ENCODE results near the gene MYO1A. TPM values are rescaled to one million over a fixed set of nuclear protein-coding genes. Genes with fewer than 3 reads are reported as not detected.
A peak's percentile ranks its signal among the peaks of the same experiment; 100 is the strongest.

MYO1A gene
- total and polyA plus RNA-seq, 2 donors (not counting 1 experiment from before 2014, with no cell fraction given): 0.55 to 1.3 TPM

DNA sequence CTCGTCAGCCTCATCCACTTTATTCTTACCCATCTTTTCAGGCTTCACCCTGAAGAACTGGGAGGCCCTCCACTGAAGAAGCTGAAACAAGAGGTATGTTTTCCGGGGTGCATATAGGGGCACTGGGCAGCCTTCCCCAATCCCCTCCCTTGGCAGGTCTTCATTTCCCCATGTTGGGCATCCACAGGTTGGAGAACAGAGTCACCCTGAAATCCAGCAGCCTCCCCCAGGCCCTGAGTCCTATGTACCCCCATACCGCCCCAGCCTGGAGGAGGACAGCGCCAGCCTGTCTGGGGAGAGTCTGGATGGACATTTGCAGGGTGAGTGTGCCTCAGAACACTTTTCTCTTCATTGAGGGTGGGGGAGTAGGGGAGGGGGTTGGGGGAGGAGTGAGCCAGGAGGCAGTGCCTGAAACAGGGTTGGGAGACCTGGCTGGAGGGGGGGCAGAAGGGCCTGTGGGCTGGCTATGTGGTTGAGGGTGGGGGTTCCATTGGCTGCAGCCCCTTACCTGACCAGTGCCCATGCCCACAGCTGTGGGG lies 43.0 kb upstream of the MYO1A start:
- H3K27ac ChIP-seq (ENCODE audit: low read length in 2 of 2): peak overlapping the region; percentile 73 to 82
- no peak overlapping the region for H3K4me3 ChIP-seq (ENCODE audit: control extremely low read depth in 1 of 5, extremely low read depth in 1 of 5, insufficient read depth in 1 of 5, low read depth in 2 of 5, low read length in 4 of 5)
- Mint-ChIP-seq H3K9me3 (ENCODE audit: insufficient read depth) (no peaks in the 10 kb centered on the region), H3K4me3 (peak overlapping the region; percentile 82), H3K27ac (peak overlapping the region; percentile 95), H3K27me3 (no peaks in the 10 kb centered on the region), H3K4me1 (peaks cover 65% of the 10 kb centered on the region)
- peak overlapping the region; percentile 82 for H3K4me2 ChIP-seq (replicated peaks; ENCODE audit: low read depth, low read length, poor library complexity, severe bottlenecking)
- POLR2A ChIA-PET: interaction anchor here (0.6 to 3.6 kb wide), 8 partner anchors 15 to 341 kb away, joined by 3 to 56 read pairs (median 8); partner anchors contain the start of gene STAT6
- TF ChIP-seq, protein P1, sequence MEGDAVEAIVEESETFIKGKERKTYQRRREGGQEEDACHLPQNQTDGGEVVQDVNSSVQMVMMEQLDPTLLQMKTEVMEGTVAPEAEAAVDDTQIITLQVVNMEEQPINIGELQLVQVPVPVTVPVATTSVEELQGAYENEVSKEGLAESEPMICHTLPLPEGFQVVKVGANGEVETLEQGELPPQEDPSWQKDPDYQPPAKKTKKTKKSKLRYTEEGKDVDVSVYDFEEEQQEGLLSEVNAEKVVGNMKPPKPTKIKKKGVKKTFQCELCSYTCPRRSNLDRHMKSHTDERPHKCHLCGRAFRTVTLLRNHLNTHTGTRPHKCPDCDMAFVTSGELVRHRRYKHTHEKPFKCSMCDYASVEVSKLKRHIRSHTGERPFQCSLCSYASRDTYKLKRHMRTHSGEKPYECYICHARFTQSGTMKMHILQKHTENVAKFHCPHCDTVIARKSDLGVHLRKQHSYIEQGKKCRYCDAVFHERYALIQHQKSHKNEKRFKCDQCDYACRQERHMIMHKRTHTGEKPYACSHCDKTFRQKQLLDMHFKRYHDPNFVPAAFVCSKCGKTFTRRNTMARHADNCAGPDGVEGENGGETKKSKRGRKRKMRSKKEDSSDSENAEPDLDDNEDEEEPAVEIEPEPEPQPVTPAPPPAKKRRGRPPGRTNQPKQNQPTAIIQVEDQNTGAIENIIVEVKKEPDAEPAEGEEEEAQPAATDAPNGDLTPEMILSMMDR (IDR thresholded peaks at IDR 0.05): no peak
- TF ChIP-seq EZH2 (IDR thresholded peaks at IDR 0.05; ENCODE audit: borderline replicate concordance, insufficient read depth, low read depth, low read length, poor library complexity, severe bottlenecking): no peak
- no peaks in the 10 kb centered on the region for H3K27me3 ChIP-seq (replicated peaks in 1 of 4; ENCODE audit: control extremely low read depth in 1 of 4, control insufficient read depth in 3 of 4, insufficient read depth in 4 of 4, low read length in 3 of 4)
- intact Hi-C loops (cut with micrococcal nuclease): loop anchor here (1.0 to 2.0 kb wide), 3 partner anchors 14 to 24 kb away; partner anchors contain the start of gene NEMP1
- no peak overlapping the region for H3K9ac ChIP-seq (ENCODE audit: low read length)
- H3K9me3 ChIP-seq (ENCODE audit: control extremely low read depth in 1 of 3, control insufficient read depth in 2 of 3, insufficient read depth in 1 of 3, low read length in 2 of 3): no peaks in the 10 kb centered on the region
- CTCF ChIA-PET: interaction anchor here (0.5 to 18.5 kb wide), 8 partner anchors 13 to 1046 kb away, joined by 3 to 406 read pairs (median 5); partner anchors contain the start of genes NEMP1 and STAT6
- H3K36me3 ChIP-seq (replicated peaks in 1 of 2; ENCODE audit: control extremely low read depth in 1 of 2, control insufficient read depth in 1 of 2, extremely low read depth in 1 of 2, insufficient read depth in 2 of 2, low read length in 1 of 2): peaks cover 0 to 41% of the 10 kb centered on the region in 2 experiments
- no peak for ATAC-seq (ENCODE audit: low read depth)
- DNase-seq: peak; percentile 19
- H4K20me1 ChIP-seq (ENCODE audit: control insufficient read depth, insufficient read depth, low read length, poor library complexity, severe bottlenecking): peaks cover 21% of the 10 kb centered on the region
- H3K4me1 ChIP-seq (ENCODE audit: control insufficient read depth in 2 of 2, insufficient read depth in 2 of 2, low read length in 2 of 2): peaks cover 22 to 40% of the 10 kb centered on the region in 2 donors
- H3K79me2 ChIP-seq (ENCODE audit: control insufficient read depth, insufficient read depth, low read length): peaks cover 16% of the 10 kb centered on the region
- WGBS (ENCODE audit: insufficient coverage): 100% methylated on average over 4 of the region's 4 CpGs
- H2AFZ ChIP-seq (ENCODE audit: insufficient read depth, low read depth, low read length, poor library complexity, severe bottlenecking): no peak overlapping the region

DNA sequence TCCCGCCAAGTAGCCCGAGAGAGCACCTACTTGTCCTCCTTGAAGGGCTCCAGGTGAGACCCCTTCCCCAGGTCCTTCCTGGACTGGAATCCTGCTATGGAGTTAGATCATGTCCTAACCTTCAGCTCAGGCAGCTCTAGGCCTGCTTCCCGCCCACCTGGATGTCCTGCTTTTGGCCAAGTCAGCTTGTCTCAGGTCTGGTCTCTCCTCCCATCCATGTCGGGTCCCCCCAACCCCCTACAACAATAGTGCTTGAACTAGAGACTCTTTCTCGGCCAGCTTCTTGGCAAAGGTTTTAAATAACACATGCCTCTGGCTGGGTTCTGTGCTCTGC lies 42.6 kb upstream of the MYO1A start:
- no peaks in the 10 kb centered on the region for H3K9me3 ChIP-seq (ENCODE audit: control extremely low read depth in 1 of 3, control insufficient read depth in 2 of 3, insufficient read depth in 1 of 3, low read length in 2 of 3)
- intact Hi-C loops (cut with micrococcal nuclease): loop anchor here (2.0 kb wide), 1 partner anchor 14 kb away; the partner anchor contains the start of gene NEMP1
- peak; percentile 26 for DNase-seq
- H3K27ac Mint-ChIP-seq: peak overlapping the region; percentile 80
- H3K4me3 ChIP-seq (ENCODE audit: control extremely low read depth in 1 of 5, extremely low read depth in 1 of 5, insufficient read depth in 1 of 5, low read depth in 2 of 5, low read length in 4 of 5): no peak overlapping the region
- peak overlapping the region; percentile 17 for H3K4me3 Mint-ChIP-seq
- TF ChIP-seq, protein P1 (IDR thresholded peaks at IDR 0.05): no peak
- no peak for TF ChIP-seq EZH2 (IDR thresholded peaks at IDR 0.05; ENCODE audit: borderline replicate concordance, insufficient read depth, low read depth, low read length, poor library complexity, severe bottlenecking)
- no peak overlapping the region for H2AFZ ChIP-seq (ENCODE audit: insufficient read depth, low read depth, low read length, poor library complexity, severe bottlenecking)
- no peaks in the 10 kb centered on the region for H3K27me3 ChIP-seq (replicated peaks in 1 of 4; ENCODE audit: control extremely low read depth in 1 of 4, control insufficient read depth in 3 of 4, insufficient read depth in 4 of 4, low read length in 3 of 4)
- H3K4me1 Mint-ChIP-seq: peaks cover 66% of the 10 kb centered on the region
- ATAC-seq (ENCODE audit: low read depth): no peak
- H3K79me2 ChIP-seq (ENCODE audit: control insufficient read depth, insufficient read depth, low read length): peaks cover 16% of the 10 kb centered on the region
- ChIA-PET CTCF (interaction anchor here (1.4 to 18.5 kb wide), 6 partner anchors 14 to 91 kb away, joined by 3 to 406 read pairs (median 6); partner anchors contain the start of genes NEMP1 and STAT6), POLR2A (interaction anchor here (0.6 to 3.6 kb wide), 7 partner anchors 13 to 341 kb away, joined by 3 to 56 read pairs (median 5); partner anchors contain the start of gene STAT6)
- H3K9ac ChIP-seq (ENCODE audit: low read length): no peak overlapping the region
- no peak overlapping the region for H3K4me2 ChIP-seq (replicated peaks; ENCODE audit: low read depth, low read length, poor library complexity, severe bottlenecking)
- WGBS (ENCODE audit: insufficient coverage): 94% methylated on average over 5 of the region's 5 CpGs
- no peaks in the 10 kb centered on the region for H3K27me3 Mint-ChIP-seq
- peak overlapping the region in 1 of 2 donors; percentile 3 for H3K27ac ChIP-seq (ENCODE audit: low read length in 2 of 2)
- H4K20me1 ChIP-seq (ENCODE audit: control insufficient read depth, insufficient read depth, low read length, poor library complexity, severe bottlenecking): peaks cover 21% of the 10 kb centered on the region
- peaks cover 0 to 37% of the 10 kb centered on the region in 2 experiments for H3K36me3 ChIP-seq (replicated peaks in 1 of 2; ENCODE audit: control extremely low read depth in 1 of 2, control insufficient read depth in 1 of 2, extremely low read depth in 1 of 2, insufficient read depth in 2 of 2, low read length in 1 of 2)
- no peaks in the 10 kb centered on the region for H3K9me3 Mint-ChIP-seq (ENCODE audit: insufficient read depth)
- peaks cover 22 to 42% of the 10 kb centered on the region in 2 donors for H3K4me1 ChIP-seq (ENCODE audit: control insufficient read depth in 2 of 2, insufficient read depth in 2 of 2, low read length in 2 of 2)

Measured in B cell (primary cell).